ENCODE results near the gene MOBP. TPM values are rescaled to one million over a fixed set of nuclear protein-coding genes. Genes with fewer than 3 reads are reported as not detected.

The MOBP gene
- total RNA-seq, 1 donor from 2014 or later: not detected

DNA sequence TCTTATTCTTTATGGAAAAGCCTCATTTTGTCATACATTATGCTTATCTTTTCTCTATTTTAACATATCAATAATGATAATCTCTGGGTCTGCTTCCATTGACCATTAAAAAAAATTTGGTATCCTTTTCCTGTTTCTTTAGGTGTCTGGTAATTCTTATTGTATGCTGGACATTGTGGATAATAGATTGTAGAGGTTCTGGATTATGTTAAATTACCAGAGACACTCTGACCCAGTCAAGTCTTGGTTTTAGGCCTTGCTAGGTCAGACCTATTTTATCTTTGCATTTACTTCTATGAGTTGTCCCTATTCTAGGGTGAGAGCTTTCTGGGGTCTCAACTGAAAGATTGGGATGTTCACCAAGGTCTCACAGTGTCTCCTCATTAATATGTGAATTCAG lies 9.3 kb downstream of the MOBP start:
- H3K36me3 Mint-ChIP-seq (ENCODE audit: unreplicated experiment): no peaks in the 10 kb centered on the region
- no peak overlapping the region for H3K4me3 Mint-ChIP-seq (ENCODE audit: unreplicated experiment)
- TF ChIP-seq, protein P1, sequence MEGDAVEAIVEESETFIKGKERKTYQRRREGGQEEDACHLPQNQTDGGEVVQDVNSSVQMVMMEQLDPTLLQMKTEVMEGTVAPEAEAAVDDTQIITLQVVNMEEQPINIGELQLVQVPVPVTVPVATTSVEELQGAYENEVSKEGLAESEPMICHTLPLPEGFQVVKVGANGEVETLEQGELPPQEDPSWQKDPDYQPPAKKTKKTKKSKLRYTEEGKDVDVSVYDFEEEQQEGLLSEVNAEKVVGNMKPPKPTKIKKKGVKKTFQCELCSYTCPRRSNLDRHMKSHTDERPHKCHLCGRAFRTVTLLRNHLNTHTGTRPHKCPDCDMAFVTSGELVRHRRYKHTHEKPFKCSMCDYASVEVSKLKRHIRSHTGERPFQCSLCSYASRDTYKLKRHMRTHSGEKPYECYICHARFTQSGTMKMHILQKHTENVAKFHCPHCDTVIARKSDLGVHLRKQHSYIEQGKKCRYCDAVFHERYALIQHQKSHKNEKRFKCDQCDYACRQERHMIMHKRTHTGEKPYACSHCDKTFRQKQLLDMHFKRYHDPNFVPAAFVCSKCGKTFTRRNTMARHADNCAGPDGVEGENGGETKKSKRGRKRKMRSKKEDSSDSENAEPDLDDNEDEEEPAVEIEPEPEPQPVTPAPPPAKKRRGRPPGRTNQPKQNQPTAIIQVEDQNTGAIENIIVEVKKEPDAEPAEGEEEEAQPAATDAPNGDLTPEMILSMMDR (IDR thresholded peaks at IDR 0.05; ENCODE audit: partially characterized antibody, unreplicated experiment): no peak
- H3K27ac Mint-ChIP-seq (ENCODE audit: unreplicated experiment): no peak overlapping the region
- no peaks in the 10 kb centered on the region for H3K27me3 Mint-ChIP-seq (ENCODE audit: unreplicated experiment)
- no peaks in the 10 kb centered on the region for H3K9me3 Mint-ChIP-seq (ENCODE audit: unreplicated experiment)
- H3K4me1 Mint-ChIP-seq (ENCODE audit: low read depth, unreplicated experiment): no peaks in the 10 kb centered on the region
- DNase-seq: no peak

DNA sequence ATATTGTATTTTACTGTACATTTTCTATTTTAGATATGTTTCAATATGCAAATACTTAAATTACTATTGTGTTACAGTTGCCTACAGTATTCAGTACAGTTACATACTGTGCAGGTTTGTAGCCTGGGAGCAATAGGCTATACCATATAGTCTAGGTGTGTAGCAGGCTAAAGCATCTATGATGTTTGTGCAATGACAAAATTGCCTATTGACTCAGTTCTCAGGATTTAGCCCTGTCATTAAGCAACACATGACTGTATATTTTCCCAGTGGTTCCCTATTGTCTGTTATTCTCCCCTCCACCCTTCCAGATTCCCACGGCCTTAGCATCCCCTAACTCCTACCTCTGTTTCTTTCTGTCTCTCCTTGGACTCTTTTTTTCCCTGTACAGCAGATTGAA lies 10.7 kb downstream of the MOBP start:
- H3K27ac Mint-ChIP-seq (ENCODE audit: unreplicated experiment): no peak overlapping the region
- H3K9me3 Mint-ChIP-seq (ENCODE audit: unreplicated experiment): no peaks in the 10 kb centered on the region
- no peak overlapping the region for H3K4me3 Mint-ChIP-seq (ENCODE audit: unreplicated experiment)
- no peak for DNase-seq
- H3K36me3 Mint-ChIP-seq (ENCODE audit: unreplicated experiment): no peaks in the 10 kb centered on the region
- no peaks in the 10 kb centered on the region for H3K27me3 Mint-ChIP-seq (ENCODE audit: unreplicated experiment)
- H3K4me1 Mint-ChIP-seq (ENCODE audit: low read depth, unreplicated experiment): no peaks in the 10 kb centered on the region
- TF ChIP-seq, protein P1 (IDR thresholded peaks at IDR 0.05; ENCODE audit: partially characterized antibody, unreplicated experiment): no peak

DNA sequence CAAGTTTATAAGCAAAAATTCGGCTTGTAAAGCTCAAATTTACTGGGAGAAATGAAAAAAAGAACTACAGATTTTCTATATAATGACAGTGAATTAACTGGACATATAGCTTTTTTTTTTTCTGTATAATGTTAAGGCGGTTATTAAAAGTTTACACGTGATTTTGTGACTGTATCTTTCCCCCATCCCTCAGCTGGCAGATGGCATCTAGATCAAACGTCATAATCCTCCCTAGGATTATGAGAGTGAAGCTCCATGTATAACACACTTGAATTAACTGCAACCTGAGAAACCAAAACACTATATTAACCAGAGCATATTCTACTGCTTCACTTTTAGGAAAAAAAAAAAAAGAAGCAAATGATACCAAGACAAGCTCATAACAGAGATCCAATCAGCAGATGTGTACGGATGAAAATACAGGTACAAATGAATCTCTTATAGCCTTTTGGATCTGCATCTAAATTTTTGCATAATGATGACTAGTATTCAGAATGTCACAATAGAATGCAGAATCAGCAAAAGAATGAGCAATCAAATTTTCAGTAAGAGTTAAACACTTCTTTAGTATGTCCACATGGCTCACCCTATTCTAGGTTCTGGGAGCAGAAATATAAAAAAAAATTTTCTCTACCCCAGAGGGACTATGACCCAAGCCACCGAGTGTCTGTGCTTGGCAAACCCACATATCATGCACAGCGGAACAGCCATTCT lies 12.4 kb downstream of the MOBP start:
- Mint-ChIP-seq H3K4me3 (ENCODE audit: unreplicated experiment) (no peak overlapping the region), H3K36me3 (ENCODE audit: unreplicated experiment) (no peaks in the 10 kb centered on the region), H3K9me3 (ENCODE audit: unreplicated experiment) (no peaks in the 10 kb centered on the region), H3K4me1 (ENCODE audit: low read depth, unreplicated experiment) (no peaks in the 10 kb centered on the region), H3K27ac (ENCODE audit: unreplicated experiment) (no peak overlapping the region), H3K27me3 (ENCODE audit: unreplicated experiment) (no peaks in the 10 kb centered on the region)
- no peak for DNase-seq
- TF ChIP-seq, protein P1 (IDR thresholded peaks at IDR 0.05; ENCODE audit: partially characterized antibody, unreplicated experiment): no peak

DNA sequence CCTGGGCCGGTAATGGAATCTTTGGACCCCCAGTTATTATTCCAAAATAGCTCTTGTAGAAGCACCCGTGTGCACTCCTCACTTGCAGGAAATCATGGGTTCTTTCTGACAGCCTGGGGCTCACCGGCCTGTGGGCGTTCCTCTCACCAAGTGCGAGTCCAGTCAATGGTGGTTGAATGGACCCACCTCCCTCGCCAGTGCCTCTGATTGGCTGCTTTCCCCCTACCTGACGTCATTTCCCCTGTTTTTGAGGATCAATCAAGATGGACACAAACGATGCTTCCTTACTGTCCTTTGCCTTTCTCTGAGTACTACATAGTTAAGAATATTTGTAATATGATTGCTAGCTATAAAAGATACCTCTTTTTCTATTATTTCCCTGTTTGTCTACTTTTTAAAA lies 18.1 kb downstream of the MOBP start:
- H3K27ac Mint-ChIP-seq (ENCODE audit: unreplicated experiment): no peak overlapping the region
- TF ChIP-seq, protein P1 (IDR thresholded peaks at IDR 0.05; ENCODE audit: partially characterized antibody, unreplicated experiment): no peak
- peaks cover 2% of the 10 kb centered on the region for H3K27me3 Mint-ChIP-seq (ENCODE audit: unreplicated experiment)
- no peaks in the 10 kb centered on the region for H3K36me3 Mint-ChIP-seq (ENCODE audit: unreplicated experiment)
- no peaks in the 10 kb centered on the region for H3K4me1 Mint-ChIP-seq (ENCODE audit: low read depth, unreplicated experiment)
- H3K9me3 Mint-ChIP-seq (ENCODE audit: unreplicated experiment): peaks cover 2% of the 10 kb centered on the region
- no peak for DNase-seq
- H3K4me3 Mint-ChIP-seq (ENCODE audit: unreplicated experiment): no peak overlapping the region

DNA sequence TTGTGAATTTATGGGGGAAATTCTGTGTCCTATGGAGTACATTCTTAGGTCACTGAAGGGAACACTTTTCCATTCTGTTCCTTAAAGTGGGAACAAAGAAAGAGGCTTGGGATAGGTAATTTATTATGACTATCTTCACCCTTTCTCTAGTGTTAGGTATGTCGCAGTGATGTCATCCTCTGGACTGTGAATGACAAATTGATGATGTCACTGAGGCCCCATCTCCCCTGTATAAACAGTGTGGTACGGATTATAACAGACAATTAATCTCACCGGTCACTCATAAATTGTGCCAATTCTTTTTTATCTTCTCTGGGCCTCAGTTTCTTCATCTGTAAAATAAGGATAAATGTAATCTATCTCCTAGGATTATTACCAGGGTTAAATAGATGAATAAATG lies 23.5 kb downstream of the MOBP start:
- H3K4me3 Mint-ChIP-seq (ENCODE audit: unreplicated experiment): no peak overlapping the region
- TF ChIP-seq, protein P1 (IDR thresholded peaks at IDR 0.05; ENCODE audit: partially characterized antibody, unreplicated experiment): no peak
- no peak overlapping the region for H3K27ac Mint-ChIP-seq (ENCODE audit: unreplicated experiment)
- no peaks in the 10 kb centered on the region for H3K36me3 Mint-ChIP-seq (ENCODE audit: unreplicated experiment)
- peaks cover 2% of the 10 kb centered on the region for H3K27me3 Mint-ChIP-seq (ENCODE audit: unreplicated experiment)
- H3K4me1 Mint-ChIP-seq (ENCODE audit: low read depth, unreplicated experiment): no peaks in the 10 kb centered on the region
- peaks cover 2% of the 10 kb centered on the region for H3K9me3 Mint-ChIP-seq (ENCODE audit: unreplicated experiment)
- DNase-seq: no peak

Data from glutamatergic neuron (in vitro differentiated cells).